ENCODE results near the gene SZT2. TPM values are rescaled to one million over a fixed set of nuclear protein-coding genes. Genes with fewer than 3 reads are reported as not detected.

The SZT2 gene
- total RNA-seq, 1 experiment from 2014 or later: 22.2 TPM

DNA sequence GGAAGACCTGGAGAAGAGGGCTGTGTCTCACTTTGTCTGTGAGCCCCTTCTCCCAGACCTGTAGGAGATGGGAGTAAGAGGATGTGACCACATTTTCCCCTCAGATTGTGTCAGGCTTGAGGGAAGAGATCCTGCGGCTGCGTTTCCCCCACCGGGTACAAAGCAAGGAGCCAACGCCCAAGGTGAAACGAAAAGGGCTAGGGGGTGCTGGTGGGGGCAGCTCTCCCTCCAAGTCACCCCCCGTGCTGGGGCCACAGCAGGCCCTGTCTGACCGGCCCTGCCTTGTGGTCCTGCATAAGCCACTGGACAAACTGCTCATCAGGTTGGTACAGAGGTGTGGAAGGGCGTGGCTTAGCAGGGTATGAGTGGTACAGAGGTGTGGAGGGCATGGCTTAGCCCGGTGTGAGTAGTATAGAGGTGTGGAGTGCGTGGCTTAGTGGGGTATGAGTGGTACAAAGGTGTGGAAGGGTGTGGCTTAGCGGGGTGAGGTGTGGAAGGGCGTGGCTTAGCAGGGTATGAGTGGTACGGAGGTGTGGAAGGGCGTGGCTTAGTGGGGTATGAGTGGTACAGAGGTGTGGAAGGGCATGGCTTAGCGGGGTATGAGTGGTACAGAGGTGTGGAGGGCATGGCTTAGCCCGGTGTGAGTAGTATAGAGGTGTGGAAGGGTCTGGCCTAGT lies 33.4 kb downstream of the SZT2 start:
- Histone ChIP-seq H3K36me3 (ENCODE audit: low read depth, low read length) (peaks cover 59% of the 10 kb centered on the region), H3K9me2 (replicated peaks; ENCODE audit: low read length) (no peaks in the 10 kb centered on the region), H3K4me3 (ENCODE audit: low read length) (no peak overlapping the region), H3K27ac (ENCODE audit: low read length) (peak overlapping the region; percentile 73), H3F3A (ENCODE audit: low read length, unreplicated experiment) (no peaks in the 10 kb centered on the region), H3K4me2 (ENCODE audit: low read length) (no peak overlapping the region), H4K20me1 (ENCODE audit: low read length) (no peaks in the 10 kb centered on the region), H3K79me2 (ENCODE audit: low read length) (no peaks in the 10 kb centered on the region), H2AFZ (ENCODE audit: low read length) (no peak overlapping the region), H3K27me3 (ENCODE audit: low read length) (no peaks in the 10 kb centered on the region), H3K9ac (ENCODE audit: low read length) (no peak overlapping the region), H3K9me3 (ENCODE audit: low read length) (no peaks in the 10 kb centered on the region), H3K4me1 (ENCODE audit: insufficient read depth, low read length) (peaks cover 15% of the 10 kb centered on the region; the same call in 1 of the 2 replicates)
- no peak for DNase-seq
- POLR2A ChIA-PET (ENCODE audit: unreplicated experiment): no interaction called here
- TF ChIP-seq EZH2 (IDR thresholded peaks at IDR 0.05; ENCODE audit: low read length, unreplicated experiment): no peak
- TF ChIP-seq EZH2phosphoT487 (IDR thresholded peaks at IDR 0.05; ENCODE audit: borderline replicate concordance, low read length): no peak
- TF ChIP-seq, protein P1, sequence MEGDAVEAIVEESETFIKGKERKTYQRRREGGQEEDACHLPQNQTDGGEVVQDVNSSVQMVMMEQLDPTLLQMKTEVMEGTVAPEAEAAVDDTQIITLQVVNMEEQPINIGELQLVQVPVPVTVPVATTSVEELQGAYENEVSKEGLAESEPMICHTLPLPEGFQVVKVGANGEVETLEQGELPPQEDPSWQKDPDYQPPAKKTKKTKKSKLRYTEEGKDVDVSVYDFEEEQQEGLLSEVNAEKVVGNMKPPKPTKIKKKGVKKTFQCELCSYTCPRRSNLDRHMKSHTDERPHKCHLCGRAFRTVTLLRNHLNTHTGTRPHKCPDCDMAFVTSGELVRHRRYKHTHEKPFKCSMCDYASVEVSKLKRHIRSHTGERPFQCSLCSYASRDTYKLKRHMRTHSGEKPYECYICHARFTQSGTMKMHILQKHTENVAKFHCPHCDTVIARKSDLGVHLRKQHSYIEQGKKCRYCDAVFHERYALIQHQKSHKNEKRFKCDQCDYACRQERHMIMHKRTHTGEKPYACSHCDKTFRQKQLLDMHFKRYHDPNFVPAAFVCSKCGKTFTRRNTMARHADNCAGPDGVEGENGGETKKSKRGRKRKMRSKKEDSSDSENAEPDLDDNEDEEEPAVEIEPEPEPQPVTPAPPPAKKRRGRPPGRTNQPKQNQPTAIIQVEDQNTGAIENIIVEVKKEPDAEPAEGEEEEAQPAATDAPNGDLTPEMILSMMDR (conservative IDR thresholded peaks at IDR 0.05; ENCODE audit: low read depth, low read length): no peak
- CTCF ChIA-PET: no interaction called here
- no TSS peak for BruUV-seq (replicated peaks)
- intact Hi-C loops (cut with micrococcal nuclease): no loop called here
- ATAC-seq: no peak

DNA sequence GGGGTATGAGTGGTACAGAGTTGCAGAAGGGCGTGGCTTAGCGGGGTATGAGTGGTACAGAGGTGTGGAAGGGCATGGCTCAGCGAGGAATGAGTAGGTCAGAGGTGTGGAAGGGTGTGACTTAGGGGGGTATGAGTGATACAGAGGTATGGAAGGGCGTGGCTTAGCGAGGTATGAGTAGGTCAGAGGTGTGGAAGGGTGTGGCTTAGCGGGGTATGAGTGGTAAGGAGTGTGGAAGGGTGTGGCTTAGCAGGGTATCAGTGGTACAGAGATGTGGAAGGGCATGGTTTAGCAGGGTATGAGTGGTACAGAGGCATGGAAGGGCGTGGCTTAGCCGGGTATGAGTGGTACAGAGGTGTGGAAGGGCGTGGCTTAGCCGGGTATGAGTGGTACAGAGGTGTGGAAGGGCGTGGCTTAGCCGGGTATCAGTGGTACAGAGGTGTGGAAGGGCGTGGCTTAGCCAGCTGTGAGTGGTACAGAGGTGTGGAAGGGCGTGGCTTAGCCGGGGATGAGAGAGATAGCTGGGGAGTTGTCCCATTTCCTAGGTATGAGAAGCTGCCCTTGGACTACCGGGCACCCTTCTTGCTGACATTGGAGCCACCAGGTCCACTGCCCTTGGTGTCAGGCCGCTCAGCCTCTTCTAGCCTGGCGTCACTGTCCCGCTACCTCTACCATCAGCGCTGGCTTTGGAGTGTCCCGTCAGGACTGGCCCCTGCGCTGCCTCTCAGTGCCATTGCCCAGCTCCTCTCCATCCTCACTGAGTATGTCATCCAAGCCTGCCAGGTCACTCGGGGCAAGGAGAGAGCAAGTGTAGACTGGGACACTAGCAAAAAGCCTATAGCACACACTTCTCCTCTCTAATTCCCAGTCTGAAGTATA lies 34.2 kb downstream of the SZT2 start:
- DNase-seq (peak; percentile 79), ATAC-seq (peak; percentile 75)
- Histone ChIP-seq H2AFZ (ENCODE audit: low read length) (no peak overlapping the region), H3K4me1 (ENCODE audit: insufficient read depth, low read length) (peaks cover 15% of the 10 kb centered on the region; the same call in 1 of the 2 replicates), H3K4me2 (ENCODE audit: low read length) (no peak overlapping the region), H3K9ac (ENCODE audit: low read length) (no peak overlapping the region), H3K9me3 (ENCODE audit: low read length) (no peaks in the 10 kb centered on the region), H3K36me3 (ENCODE audit: low read depth, low read length) (peaks cover 62% of the 10 kb centered on the region), H3K79me2 (ENCODE audit: low read length) (no peaks in the 10 kb centered on the region), H3K27ac (ENCODE audit: low read length) (peak overlapping the region; percentile 73), H4K20me1 (ENCODE audit: low read length) (no peaks in the 10 kb centered on the region), H3K4me3 (ENCODE audit: low read length) (no peak overlapping the region), H3K9me2 (replicated peaks; ENCODE audit: low read length) (no peaks in the 10 kb centered on the region), H3F3A (ENCODE audit: low read length, unreplicated experiment) (no peaks in the 10 kb centered on the region), H3K27me3 (ENCODE audit: low read length) (no peaks in the 10 kb centered on the region)
- TSS peak; percentile 25 for BruUV-seq (replicated peaks)
- POLR2A ChIA-PET (ENCODE audit: unreplicated experiment): interaction anchor here (0.8 kb wide), 1 partner anchor 317 kb away, joined by 10 read pairs; no protein-coding TSS in a partner anchor
- no peak for TF ChIP-seq EZH2phosphoT487 (IDR thresholded peaks at IDR 0.05; ENCODE audit: borderline replicate concordance, low read length)
- TF ChIP-seq, protein P1 (conservative IDR thresholded peaks at IDR 0.05; ENCODE audit: low read depth, low read length): no peak
- TF ChIP-seq EZH2 (IDR thresholded peaks at IDR 0.05; ENCODE audit: low read length, unreplicated experiment): no peak
- CTCF ChIA-PET: no interaction called here
- intact Hi-C loops (cut with micrococcal nuclease): no loop called here

All from PC-3 (cell line).